GM23248 (cell line): ENCODE measurements around the gene RPLP1.

ENCODE experiments used
- EZH2 ChIP-seq: fragments of 200-600 bp; sonication (generic); IDR thresholded peaks from 2 replicates; pipeline ENCODE4 v1.6.1; 2018; ENCODE audit warnings: antibody characterized with exemption, mild to moderate bottlenecking; ENCODE audit not compliant: insufficient read depth, poor library complexity, severe bottlenecking
- EZH2phosphoT487 ChIP-seq: fragments of 200-600 bp; sonication (generic); IDR thresholded peaks from 2 replicates; pipeline ENCODE4 v1.6.1; 2018; ENCODE audit warnings: antibody characterized with exemption, moderate library complexity, mild to moderate bottlenecking, low read depth; ENCODE audit not compliant: insufficient read depth

DNA sequence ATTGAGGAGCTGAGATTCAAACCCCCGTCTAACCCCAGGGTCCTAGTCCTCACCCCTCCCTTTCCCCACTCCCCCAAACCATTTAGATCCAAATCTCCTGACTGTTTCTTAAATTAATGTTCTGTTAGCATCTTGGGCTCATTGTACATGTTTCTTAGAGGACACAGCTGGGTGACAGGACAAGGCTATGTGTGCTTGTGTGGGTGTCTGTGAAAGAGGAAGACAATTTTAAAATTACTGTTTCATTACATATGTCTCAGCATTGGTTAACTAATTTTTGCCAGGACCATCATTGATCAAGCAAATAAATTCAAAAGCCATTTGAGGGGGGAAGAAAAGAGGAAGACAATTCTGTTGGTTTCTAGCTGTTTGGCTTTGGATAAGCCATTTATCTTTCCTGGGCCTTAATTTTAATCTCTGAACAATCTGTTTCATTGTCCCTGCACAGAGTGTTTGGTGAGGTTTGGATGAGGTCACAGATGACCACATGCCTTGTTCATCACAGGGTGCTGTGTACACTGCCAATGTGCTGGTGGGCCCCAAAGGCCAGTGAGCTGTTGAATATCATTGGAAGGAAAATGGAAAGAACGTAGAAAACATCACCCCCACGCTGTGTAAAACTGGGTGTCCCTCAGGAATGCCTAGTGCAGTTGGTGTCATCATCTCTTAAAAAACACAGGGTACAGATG lies 51.9 kb downstream of the RPLP1 start:
- TF ChIP-seq EZH2 (no peak), EZH2phosphoT487 (no peak)
